Neuronal stem cell (in vitro differentiated cells): ENCODE results near the gene ANK3. TPM values are rescaled to one million over a fixed set of nuclear protein-coding genes. Genes with fewer than 3 reads are reported as not detected.

ENCODE experiments used
- DNase-seq: peaks from one replicate; pipeline ENCODE4 v3.0.0-alpha.2; 2013; ENCODE audit warnings: low spot score
- H2AFZ ChIP-seq: one replicate; pipeline ENCODE4 v1.6.1; 2013; ENCODE audit warnings: mild to moderate bottlenecking, low read length, inconsistent platforms
- H2AK5ac ChIP-seq: 2 replicates; pipeline ENCODE4 v1.6.1; 2013; ENCODE audit warnings: low read depth, mild to moderate bottlenecking, inconsistent platforms, low read length, moderate library complexity, mixed read lengths
- H2BK120ac ChIP-seq: 2 replicates; pipeline ENCODE4 v1.6.1; 2013; ENCODE audit warnings: low read depth, mild to moderate bottlenecking, inconsistent platforms, low read length, moderate library complexity, mixed read lengths
- H2BK12ac ChIP-seq: one replicate; pipeline ENCODE4 v1.6.1; 2013; ENCODE audit warnings: low read length, inconsistent platforms
- H2BK15ac ChIP-seq: 2 replicates; pipeline ENCODE4 v1.6.1; 2013; ENCODE audit warnings: mild to moderate bottlenecking, low read length, inconsistent platforms, mixed read lengths
- H2BK5ac ChIP-seq: one replicate; pipeline ENCODE4 v1.6.1; 2013; ENCODE audit warnings: inconsistent platforms, mild to moderate bottlenecking, low read length, moderate library complexity
- H3K14ac ChIP-seq: one replicate; pipeline ENCODE4 v1.6.1; 2013; ENCODE audit warnings: low read length, inconsistent platforms
- H3K18ac ChIP-seq: 2 replicates; pipeline ENCODE4 v1.6.1; 2013; ENCODE audit warnings: low read length, inconsistent platforms
- H3K23ac ChIP-seq: 2 replicates; pipeline ENCODE4 v1.6.1; 2013; ENCODE audit warnings: low read depth, mild to moderate bottlenecking, mixed read lengths, low read length, inconsistent platforms; ENCODE audit not compliant: poor library complexity
- H3K27ac ChIP-seq: replicated peaks from 3 replicates; pipeline ENCODE4 v1.5.1; 2013; ENCODE audit warnings: low read length, inconsistent platforms
- H3K27me3 ChIP-seq, 3 experiments: 2 replicates each; pipeline ENCODE4 v1.6.1; 2013; ENCODE audit warnings: low read length in 3 of 3, mild to moderate bottlenecking in 2 of 3, inconsistent platforms in 1 of 3, low read depth in 1 of 3, mixed read lengths in 1 of 3, moderate library complexity in 1 of 3; ENCODE audit not compliant: control insufficient read depth in 3 of 3, insufficient read depth in 3 of 3
- H3K36me3 ChIP-seq, 2 donors: replicated peaks in 1 of 2; 2 replicates each; pipeline ENCODE4 v1.6.1; 2013; ENCODE audit warnings: low read length in 2 of 2; ENCODE audit not compliant: control insufficient read depth in 2 of 2, insufficient read depth in 2 of 2
- H3K4ac ChIP-seq: 2 replicates; pipeline ENCODE4 v1.6.1; 2013; ENCODE audit warnings: inconsistent platforms, mild to moderate bottlenecking, low read length, moderate library complexity
- H3K4me1 ChIP-seq, 2 donors: 1 replicate in 1 of 2; 2 replicates in 1 of 2; pipeline ENCODE4 v1.6.1; 2013; ENCODE audit warnings: low read length in 2 of 2, low read depth in 1 of 2; ENCODE audit not compliant: control insufficient read depth in 2 of 2, insufficient read depth in 1 of 2
- H3K4me2 ChIP-seq: one replicate; pipeline ENCODE4 v1.6.1; 2013; ENCODE audit warnings: mild to moderate bottlenecking, low read length, inconsistent platforms; ENCODE audit not compliant: insufficient read depth, poor library complexity, severe bottlenecking
- H3K4me3 ChIP-seq, 2 donors: 2 replicates each; pipeline ENCODE4 v1.5.1; 2013; ENCODE audit warnings: low read length in 2 of 2, mild to moderate bottlenecking in 2 of 2, inconsistent platforms in 1 of 2, moderate library complexity in 1 of 2
- H3K79me1 ChIP-seq: one replicate; pipeline ENCODE4 v1.6.1; 2013; ENCODE audit warnings: low read depth, mild to moderate bottlenecking, inconsistent platforms, low read length, moderate library complexity
- H3K9ac ChIP-seq: one replicate; pipeline ENCODE4 v1.6.1; 2013; ENCODE audit warnings: mild to moderate bottlenecking, low read depth, low read length, inconsistent platforms; ENCODE audit not compliant: poor library complexity
- H3K9me3 ChIP-seq, 2 donors: replicated peaks in 1 of 2; 2 replicates each; pipeline versions ENCODE3 to v1.6.1; 2013; ENCODE audit warnings: low read length in 2 of 2, mild to moderate bottlenecking in 2 of 2, inconsistent platforms in 1 of 2, low read depth in 1 of 2, mixed read lengths in 1 of 2, moderate library complexity in 1 of 2; ENCODE audit not compliant: control insufficient read depth in 2 of 2, insufficient read depth in 1 of 2
- H4K8ac ChIP-seq: one replicate; pipeline ENCODE4 v1.6.1; 2013; ENCODE audit warnings: low read depth, mild to moderate bottlenecking, inconsistent platforms, low read length, moderate library complexity
- H4K91ac ChIP-seq: one replicate; pipeline ENCODE4 v1.6.1; 2013; ENCODE audit warnings: low read length, low read depth, mild to moderate bottlenecking, inconsistent platforms; ENCODE audit not compliant: poor library complexity
- WGBS, 2 donors: extraction: QIAGEN DNeasy Blood & Tissue Kit; methylation state at CpG; one replicate each; pipeline ENCODE4 v1.1.7; 2013; ENCODE audit warnings: missing lambda C conversion rate in 2 of 2, mixed read lengths in 1 of 2; ENCODE audit not compliant: insufficient read length in 2 of 2, insufficient replicate concordance in 1 of 2; ENCODE audit errors: extremely low coverage in 2 of 2; 5-methylcytosine and 5-hydroxymethylcytosine counted together
- small RNA-seq: library from polyadenylated mRNA; stranded (forward); fragments of <200 nt; extraction: miRNeasy Mini kit (QIAGEN cat#:217004); gene quantifications from one replicate; pipeline ENCODE3, GENCODE V24; 2013; ENCODE audit not compliant: insufficient read depth

Gene ANK3

DNA sequence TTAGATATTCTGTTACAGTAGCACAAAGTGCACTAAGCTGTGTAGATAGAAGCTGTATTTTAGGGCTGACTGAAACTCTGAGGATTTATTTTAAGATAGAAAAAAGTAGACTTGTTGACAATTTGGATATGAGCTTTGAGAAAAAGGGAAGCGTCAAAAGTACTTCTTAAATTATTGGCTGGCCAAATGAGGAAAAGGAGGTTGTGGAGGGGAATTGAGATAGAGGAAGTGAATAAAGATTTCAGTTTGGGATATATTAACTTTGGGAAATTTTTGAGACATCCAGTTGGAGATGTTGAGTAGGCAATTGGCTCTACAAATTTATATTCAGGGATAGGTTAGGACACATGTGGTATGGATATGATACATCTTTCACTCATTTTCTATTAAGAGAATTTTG is 409.3 kb downstream of the ANK3 start:
- H3K14ac ChIP-seq: no peak overlapping the region
- H3K36me3 ChIP-seq: no peaks in the 10 kb centered on the region
- no peak overlapping the region for H4K91ac ChIP-seq
- no peak for DNase-seq
- H3K23ac ChIP-seq: no peak overlapping the region
- H2BK5ac ChIP-seq: no peak overlapping the region
- H3K27ac ChIP-seq: no peak overlapping the region
- no peak overlapping the region for H3K4me2 ChIP-seq
- H2BK12ac ChIP-seq: no peak overlapping the region
- no peak overlapping the region for H3K4me3 ChIP-seq
- H2AK5ac ChIP-seq: no peak overlapping the region
- H2BK120ac ChIP-seq: no peak overlapping the region
- H3K9ac ChIP-seq: no peak overlapping the region
- no peak overlapping the region for H3K18ac ChIP-seq
- H3K27me3 ChIP-seq: no peaks in the 10 kb centered on the region
- no peaks in the 10 kb centered on the region for H3K79me1 ChIP-seq
- H4K8ac ChIP-seq: no peak overlapping the region
- H3K4me1 ChIP-seq: no peaks in the 10 kb centered on the region
- no peak overlapping the region for H2BK15ac ChIP-seq
- no CpG with 5 or more reads among the region's 1 CpG for WGBS, 2 donors
- H3K4ac ChIP-seq: no peak overlapping the region
- H2AFZ ChIP-seq: no peak overlapping the region
- no peaks in the 10 kb centered on the region for H3K9me3 ChIP-seq

GRCh38 chr10:59977486-59977885 is 412.2 kb downstream of the ANK3 start:
- H3K4ac ChIP-seq: no peak overlapping the region
- H2AFZ ChIP-seq: no peak overlapping the region
- no peak overlapping the region for H3K9ac ChIP-seq
- no peak overlapping the region for H3K27ac ChIP-seq
- no peak overlapping the region for H4K8ac ChIP-seq
- no peak overlapping the region for H3K4me2 ChIP-seq
- H2BK5ac ChIP-seq: no peak overlapping the region
- no peak overlapping the region for H2AK5ac ChIP-seq
- no peak overlapping the region for H3K14ac ChIP-seq
- no peaks in the 10 kb centered on the region for H3K27me3 ChIP-seq
- no peak for DNase-seq
- no peaks in the 10 kb centered on the region for H3K4me1 ChIP-seq
- H4K91ac ChIP-seq: no peak overlapping the region
- H3K23ac ChIP-seq: no peak overlapping the region
- no peaks in the 10 kb centered on the region for H3K79me1 ChIP-seq
- no peaks in the 10 kb centered on the region for H3K9me3 ChIP-seq
- no peak overlapping the region for H2BK15ac ChIP-seq
- no peak overlapping the region for H2BK12ac ChIP-seq
- H3K4me3 ChIP-seq: no peak overlapping the region
- no peak overlapping the region for H3K18ac ChIP-seq
- H3K36me3 ChIP-seq: no peaks in the 10 kb centered on the region
- H2BK120ac ChIP-seq: no peak overlapping the region

- Histone ChIP-seq H3K18ac (no peak overlapping the region), H3K4me3 (no peak overlapping the region), H2AFZ (no peak overlapping the region), H3K9me3 (no peaks in the 10 kb centered on the region), H3K4ac (no peak overlapping the region), H3K4me2 (no peak overlapping the region), H2AK5ac (no peak overlapping the region), H4K91ac (no peak overlapping the region), H3K4me1 (peaks cover 0 to 1% of the 10 kb centered on the region in 2 donors), H3K27me3 (no peaks in the 10 kb centered on the region), H3K36me3 (no peaks in the 10 kb centered on the region), H3K27ac (no peak overlapping the region), H3K23ac (no peak overlapping the region), H4K8ac (no peak overlapping the region), H3K79me1 (no peaks in the 10 kb centered on the region), H2BK5ac (no peak overlapping the region), H2BK12ac (no peak overlapping the region), H2BK15ac (no peak overlapping the region), H2BK120ac (no peak overlapping the region), H3K14ac (no peak overlapping the region), H3K9ac (no peak overlapping the region)
- DNase-seq: no peak
Observed at GRCh38 chr10:59976909-59977308, 412.8 kb downstream of the ANK3 start.

Small RNA genes lying within 50 kb of the gene (small RNA-seq; reads per million reads assigned to genes)
- gene RF00019: not detected
